Head of caudate nucleus (tissue), 42 donors: ENCODE data around the gene ZHX3.
A peak's percentile ranks its signal among the peaks of the same experiment; 100 is the strongest.

Source experiments
- DNase-seq, 42 donors: peaks; one replicate each; pipeline versions ENCODE4 v3.0.0 to v3.0.0-alpha.2; 2020 to 2021; ENCODE audit warnings: mixed read lengths in 7 of 42
- intact Hi-C: fragments of 100-400 bp; cut with DNase I; formaldehyde crosslinking; loops from one replicate; pipeline ENCODE4 v1.15.0; 2022

Gene ZHX3

GRCh38 chr20:41308726-41309413 is 8.7 kb downstream of the ZHX3 start:
- peak in 1 of 42 donors; percentile 24 for DNase-seq
- intact Hi-C loops = no loop called here

GRCh38 chr20:41308290-41308711 is 9.2 kb downstream of the ZHX3 start:
- DNase-seq = peak in 3 of 42 donors; percentile 17 to 38 (median 22)

GRCh38 chr20:41307021-41307420 is 10.5 kb downstream of the ZHX3 start:
- intact Hi-C loops = no loop called here
- peak in 1 of 42 donors; percentile 16 for DNase-seq

More at GRCh38 chr20:41308290-41308711, 9.2 kb downstream of the ZHX3 start:
- intact Hi-C loops = no loop called here

- no peak for DNase-seq
- intact Hi-C loops = no loop called here
Measured at GRCh38 chr20:41306061-41306727, 11.3 kb downstream of the ZHX3 start.

GRCh38 chr20:41304424-41305079 is 13.0 kb downstream of the ZHX3 start:
- intact Hi-C loops = no loop called here
- no peak for DNase-seq

- DNase-seq = peak in 1 of 42 donors; percentile 28
- intact Hi-C loops = no loop called here
Measured at GRCh38 chr20:41304002-41304401, 13.5 kb downstream of the ZHX3 start.

GRCh38 chr20:41300886-41301285 is 16.6 kb downstream of the ZHX3 start:
- intact Hi-C loops = no loop called here
- DNase-seq = peak in 1 of 42 donors; percentile 33

- intact Hi-C loops = no loop called here
- DNase-seq = peak in 1 of 42 donors; percentile 18
Measured at GRCh38 chr20:41300383-41300782, 17.1 kb downstream of the ZHX3 start.

- intact Hi-C loops = no loop called here
Measured at GRCh38 chr20:41299899-41300298, 17.6 kb downstream of the ZHX3 start.

GRCh38 chr20:41293269-41294037 is 24.1 kb downstream of the ZHX3 start:
- intact Hi-C loops = no loop called here
- peak in 1 of 42 donors; percentile 19 for DNase-seq

More at GRCh38 chr20:41299899-41300298, 17.6 kb downstream of the ZHX3 start:
- DNase-seq = peak in 2 of 42 donors; percentile 6 to 35

GRCh38 chr20:41290804-41291389 is 26.6 kb downstream of the ZHX3 start:
- DNase-seq = no peak
- intact Hi-C loops = no loop called here

- no peak for DNase-seq
- intact Hi-C loops = no loop called here
Measured at GRCh38 chr20:41287327-41287726, 30.2 kb downstream of the ZHX3 start.

GRCh38 chr20:41286240-41286851 is 31.2 kb downstream of the ZHX3 start:
- intact Hi-C loops = no loop called here
- no peak for DNase-seq

- peak in 37 of 42 donors; percentile 17 to 77 (median 44) for DNase-seq
- intact Hi-C loops = no loop called here
Measured at GRCh38 chr20:41279546-41280225, 37.8 kb downstream of the ZHX3 start.

- DNase-seq = no peak
- intact Hi-C loops = no loop called here
Measured at GRCh38 chr20:41278936-41279335, 38.6 kb downstream of the ZHX3 start.

- intact Hi-C loops = no loop called here
- DNase-seq = no peak
Measured at GRCh38 chr20:41277049-41277448, 40.5 kb downstream of the ZHX3 start.

- DNase-seq = peak in 25 of 42 donors; percentile 9 to 76 (median 43)
- intact Hi-C loops = no loop called here
Measured at GRCh38 chr20:41276317-41276751, 41.2 kb downstream of the ZHX3 start.

- DNase-seq = no peak
- intact Hi-C loops = no loop called here
Measured at GRCh38 chr20:41275301-41275731, 42.2 kb downstream of the ZHX3 start.
